Esophagus muscularis mucosa (tissue), 4 donors: ENCODE data around the gene ZNF195. TPM values are rescaled to one million over a fixed set of nuclear protein-coding genes. Genes with fewer than 3 reads are reported as not detected.

Experiments used
- DNase-seq: peaks from one replicate; pipeline ENCODE4 v3.0.0-alpha.2; 2017; ENCODE audit errors: extremely low spot score
- H3K27ac ChIP-seq, 4 donors: fragments of 200-600 bp; sonication (generic); replicated peaks in 1 of 4; 1 replicate in 3 of 4; 2 replicates in 1 of 4; pipeline ENCODE4 v1.5.1; 2016 to 2019; ENCODE audit warnings: mild to moderate bottlenecking in 1 of 4
- H3K27me3 ChIP-seq, 4 donors: fragments of 200-600 bp; sonication (generic); one replicate each; pipeline versions ENCODE4 v1.5.1 to v1.6.0; 2016 to 2019
- H3K36me3 ChIP-seq, 4 donors: fragments of 200-600 bp; sonication (generic); one replicate each; pipeline ENCODE4 v1.5.1; 2016 to 2019
- H3K4me1 ChIP-seq, 4 donors: fragments of 200-600 bp; sonication (generic); one replicate each; pipeline ENCODE4 v1.5.1; 2016 to 2019
- H3K4me3 ChIP-seq, 4 donors: fragments of 200-600 bp; sonication (generic); 1 replicate in 2 of 4; 2 replicates in 2 of 4; pipeline ENCODE4 v1.5.1; 2016 to 2019; ENCODE audit warnings: mild to moderate bottlenecking in 4 of 4, moderate library complexity in 1 of 4
- H3K9me3 ChIP-seq, 4 donors: fragments of 200-600 bp; sonication (generic); 1 replicate in 3 of 4; 2 replicates in 1 of 4; pipeline ENCODE4 v1.5.1; 2016 to 2019
- EP300 ChIP-seq: sonication (generic); formaldehyde crosslinking; IDR thresholded peaks from one replicate; pipeline ENCODE4 v1.6.1; 2017; ENCODE audit warnings: antibody characterized with exemption
- POLR2A ChIP-seq: fragments of 450-650 bp; IDR thresholded peaks from one replicate; pipeline ENCODE4 v1.6.1; 2017; ENCODE audit warnings: antibody characterized with exemption, moderate library complexity, mild to moderate bottlenecking, low read depth
- POLR2AphosphoS5 ChIP-seq, 2 donors: sonication (generic); formaldehyde crosslinking; IDR thresholded peaks; one replicate each; pipeline ENCODE4 v1.6.1; 2017; ENCODE audit warnings: antibody characterized with exemption in 2 of 2
- WGBS: methylation state at CpG from one replicate; pipeline ENCODE4 v1.1.5; 2018; 5-methylcytosine and 5-hydroxymethylcytosine counted together
- intact Hi-C: fragments of 100-400 bp; cut with DNase I; formaldehyde crosslinking; loops from one replicate; pipeline ENCODE4 v1.15.1; 2023
- total RNA-seq, 4 donors: library from RNA; depleted of rRNA; stranded (reverse); fragments of >200 nt; gene quantifications; one replicate each; pipeline versions ENCODE4 v1.1.0 to v1.2.1, GENCODE V29; 2016
- TF ChIP-seq, protein P1 (sequence below), 3 experiments: fragments of 200-600 bp in 2 of 3; fragments of 450-650 bp in 1 of 3; sonication (generic) in 2 of 3; IDR thresholded peaks; one replicate each; pipeline ENCODE4 v1.5.1; 2017 to 2019; ENCODE audit warnings: antibody characterized with exemption in 3 of 3, mild to moderate bottlenecking in 2 of 3, moderate library complexity in 1 of 3

ZNF195 gene
- total RNA-seq, 4 donors from 2014 or later, result 9.4 to 15.7 (median 12.5) TPM

DNA sequence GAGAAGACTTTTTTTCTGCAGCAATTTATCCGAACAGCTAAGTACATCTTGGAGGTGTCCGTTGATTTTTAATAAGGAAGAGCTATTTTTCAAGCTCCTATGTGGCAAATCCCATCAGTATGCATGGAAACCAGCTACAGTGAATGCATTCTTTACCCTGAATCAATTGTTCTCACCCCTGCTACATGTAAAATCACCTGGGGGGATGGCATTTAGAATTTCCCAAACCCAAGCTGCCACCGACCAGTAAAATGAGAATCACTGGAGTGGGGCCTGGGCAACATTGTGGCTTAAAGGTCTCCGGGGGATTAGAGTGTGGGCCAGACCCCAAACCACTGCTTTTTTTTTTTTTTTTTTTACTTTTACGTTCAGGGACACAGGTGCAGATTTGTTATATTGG lies 2.8 kb upstream of the ZNF195 start:
- H3K27ac ChIP-seq, result no peak overlapping the region
- TF ChIP-seq POLR2AphosphoS5 (IDR thresholded peaks at IDR 0.05), result no peak
- peaks cover 11 to 32% (median 26%) of the 10 kb centered on the region in 4 donors for H3K4me1 ChIP-seq
- H3K27me3 ChIP-seq, result no peaks in the 10 kb centered on the region
- H3K4me3 ChIP-seq, result no peak overlapping the region
- intact Hi-C loops, result no loop called here
- 75% methylated on average over 5 of the region's 5 CpGs for WGBS
- no peak for DNase-seq
- H3K36me3 ChIP-seq, result peaks cover 0 to 12% (median 2%) of the 10 kb centered on the region in 4 donors
- H3K9me3 ChIP-seq, result no peaks in the 10 kb centered on the region

- intact Hi-C loops, result no loop called here
- Histone ChIP-seq H3K27ac (no peak overlapping the region), H3K4me3 (peak overlapping the region; percentile 11 to 42 (median 32)), H3K9me3 (no peaks in the 10 kb centered on the region), H3K4me1 (peaks cover 11 to 38% (median 32%) of the 10 kb centered on the region in 4 donors), H3K36me3 (peaks cover 0 to 13% (median 4%) of the 10 kb centered on the region in 4 donors), H3K27me3 (no peaks in the 10 kb centered on the region)
- WGBS, result 49% methylated on average over 12 of the region's 12 CpGs
- no peak for DNase-seq
- TF ChIP-seq EP300 (no peak), POLR2A (no peak), POLR2AphosphoS5 (IDR thresholded peaks at IDR 0.05) (no peak)
- TF ChIP-seq, protein P1, sequence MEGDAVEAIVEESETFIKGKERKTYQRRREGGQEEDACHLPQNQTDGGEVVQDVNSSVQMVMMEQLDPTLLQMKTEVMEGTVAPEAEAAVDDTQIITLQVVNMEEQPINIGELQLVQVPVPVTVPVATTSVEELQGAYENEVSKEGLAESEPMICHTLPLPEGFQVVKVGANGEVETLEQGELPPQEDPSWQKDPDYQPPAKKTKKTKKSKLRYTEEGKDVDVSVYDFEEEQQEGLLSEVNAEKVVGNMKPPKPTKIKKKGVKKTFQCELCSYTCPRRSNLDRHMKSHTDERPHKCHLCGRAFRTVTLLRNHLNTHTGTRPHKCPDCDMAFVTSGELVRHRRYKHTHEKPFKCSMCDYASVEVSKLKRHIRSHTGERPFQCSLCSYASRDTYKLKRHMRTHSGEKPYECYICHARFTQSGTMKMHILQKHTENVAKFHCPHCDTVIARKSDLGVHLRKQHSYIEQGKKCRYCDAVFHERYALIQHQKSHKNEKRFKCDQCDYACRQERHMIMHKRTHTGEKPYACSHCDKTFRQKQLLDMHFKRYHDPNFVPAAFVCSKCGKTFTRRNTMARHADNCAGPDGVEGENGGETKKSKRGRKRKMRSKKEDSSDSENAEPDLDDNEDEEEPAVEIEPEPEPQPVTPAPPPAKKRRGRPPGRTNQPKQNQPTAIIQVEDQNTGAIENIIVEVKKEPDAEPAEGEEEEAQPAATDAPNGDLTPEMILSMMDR (IDR thresholded peaks at IDR 0.05), result no peak
Measured at GRCh38 chr11:3380706-3381545, 2.0 kb upstream of the ZNF195 start.

GRCh38 chr11:3375552-3375951 lies 3.4 kb downstream of the ZNF195 start:
- H3K4me3 ChIP-seq, result no peak overlapping the region
- no peaks in the 10 kb centered on the region for H3K27me3 ChIP-seq
- TF ChIP-seq POLR2A, result no peak
- no peak for TF ChIP-seq EP300
- TF ChIP-seq POLR2AphosphoS5 (IDR thresholded peaks at IDR 0.05), result no peak
- TF ChIP-seq, protein P1 (IDR thresholded peaks at IDR 0.05), result no peak
- H3K9me3 ChIP-seq, result no peaks in the 10 kb centered on the region
- WGBS, result 95% methylated on average over 4 of the region's 4 CpGs
- peaks cover 5 to 25% (median 17%) of the 10 kb centered on the region in 4 donors for H3K36me3 ChIP-seq
- no peak overlapping the region for H3K27ac ChIP-seq
- DNase-seq, result no peak
- intact Hi-C loops, result loop anchor here (10.0 kb wide), 1 partner anchor 49 kb away; no protein-coding TSS in a partner anchor
- H3K4me1 ChIP-seq, result peaks cover 11 to 38% (median 30%) of the 10 kb centered on the region in 4 donors

- WGBS, result 88% methylated on average over 9 of the region's 9 CpGs
Measured at GRCh38 chr11:3370311-3370870, 8.6 kb downstream of the ZNF195 start.

GRCh38 chr11:3369366-3369765 lies 9.6 kb downstream of the ZNF195 start:
- Histone ChIP-seq H3K36me3 (peaks cover 46 to 76% (median 63%) of the 10 kb centered on the region in 4 donors), H3K4me1 (no peaks in the 10 kb centered on the region), H3K27me3 (no peaks in the 10 kb centered on the region), H3K9me3 (no peaks in the 10 kb centered on the region), H3K27ac (no peak overlapping the region), H3K4me3 (no peak overlapping the region)
- intact Hi-C loops, result no loop called here
- 88% methylated on average over 6 of the region's 6 CpGs for WGBS
- TF ChIP-seq, protein P1 (IDR thresholded peaks at IDR 0.05), result no peak
- no peak for TF ChIP-seq POLR2A
- no peak for TF ChIP-seq EP300
- no peak for TF ChIP-seq POLR2AphosphoS5 (IDR thresholded peaks at IDR 0.05)
- no peak for DNase-seq

More at GRCh38 chr11:3370311-3370870, 8.6 kb downstream of the ZNF195 start:
- intact Hi-C loops, result loop anchor here (10.0 kb wide), 1 partner anchor 54 kb away; no protein-coding TSS in a partner anchor
- TF ChIP-seq POLR2AphosphoS5 (IDR thresholded peaks at IDR 0.05), result no peak
- no peak for DNase-seq
- Histone ChIP-seq H3K9me3 (no peaks in the 10 kb centered on the region), H3K4me3 (no peak overlapping the region), H3K36me3 (peaks cover 45 to 69% (median 53%) of the 10 kb centered on the region in 4 donors), H3K27ac (no peak overlapping the region), H3K27me3 (no peaks in the 10 kb centered on the region), H3K4me1 (peaks cover 0 to under 1% (median 0%) of the 10 kb centered on the region in 4 donors)
